Fibroblast of lung (primary cell): ENCODE measurements around the gene NSG2. TPM values are rescaled to one million over a fixed set of nuclear protein-coding genes. Genes with fewer than 3 reads are reported as not detected.
"Not testable (repeated sequence)": the region's sequence is repeated elsewhere in the genome, so short reads cannot be mapped to it uniquely, and the experiment has no call there.

Experiments used
- DNase-seq, 2 donors: peaks; one replicate each; pipeline versions ENCODE4 v3.0.0 to v3.0.0-alpha.2; 2010; ENCODE audit warnings: low read depth in 2 of 2
- H2AFZ ChIP-seq: 2 replicates; pipeline ENCODE4 v1.5.1; 2012; ENCODE audit warnings: low read length, control low read depth, inconsistent platforms
- H3K27ac ChIP-seq: 2 replicates; pipeline ENCODE4 v1.5.1; 2011; ENCODE audit warnings: low read length, control low read depth; ENCODE audit not compliant: insufficient read depth
- H3K27me3 ChIP-seq: 2 replicates; pipeline ENCODE4 v1.5.1; 2011; ENCODE audit warnings: mild to moderate bottlenecking, low read length; ENCODE audit not compliant: control insufficient read depth, insufficient read depth
- H3K36me3 ChIP-seq: 2 replicates; pipeline ENCODE4 v1.5.1; 2011; ENCODE audit warnings: low read length; ENCODE audit not compliant: control insufficient read depth, insufficient read depth
- H3K4me1 ChIP-seq: 2 replicates; pipeline ENCODE4 v1.5.1; 2011; ENCODE audit warnings: low read length; ENCODE audit not compliant: control insufficient read depth, insufficient read depth; ENCODE audit errors: extremely low read depth
- H3K4me2 ChIP-seq: 2 replicates; pipeline ENCODE4 v1.5.1; 2011; ENCODE audit warnings: low read length, control low read depth; ENCODE audit not compliant: insufficient read depth; ENCODE audit errors: extremely low read depth
- H3K4me3 ChIP-seq, 4 experiments: fragments of 200-600 bp in 1 of 4; sonication (generic) in 1 of 4; replicated peaks in 1 of 4; 2 replicates each; pipeline ENCODE4 v1.5.1; 2011 to 2016; ENCODE audit warnings: low read length in 4 of 4, low read depth in 3 of 4, mild to moderate bottlenecking in 3 of 4, control low read depth in 2 of 4, inconsistent platforms in 1 of 4, mixed read lengths in 1 of 4; ENCODE audit not compliant: insufficient read depth in 1 of 4; ENCODE audit errors: control extremely low read depth in 1 of 4
- H3K79me2 ChIP-seq: 2 replicates; pipeline ENCODE4 v1.5.1; 2012; ENCODE audit warnings: mild to moderate bottlenecking, low read length, inconsistent platforms; ENCODE audit not compliant: control insufficient read depth, insufficient read depth
- H3K9ac ChIP-seq: 2 replicates; pipeline ENCODE4 v1.5.1; 2011; ENCODE audit warnings: mild to moderate bottlenecking, low read length, control low read depth; ENCODE audit not compliant: insufficient read depth
- H3K9me3 ChIP-seq: 2 replicates; pipeline ENCODE4 v1.5.1; 2012; ENCODE audit warnings: low read depth, low read length; ENCODE audit not compliant: control insufficient read depth, insufficient read depth
- H4K20me1 ChIP-seq: 2 replicates; pipeline ENCODE4 v1.5.1; 2011; ENCODE audit warnings: low read length; ENCODE audit not compliant: control insufficient read depth, insufficient read depth; ENCODE audit errors: extremely low read depth
- CTCF ChIP-seq, 2 donors: IDR thresholded peaks in 1 of 2; conservative IDR thresholded peaks in 1 of 2; 1 replicate in 1 of 2; 2 replicates in 1 of 2; pipeline ENCODE4 v1.5.1; 2011 to 2012; ENCODE audit warnings: low read length in 2 of 2, control low read depth in 1 of 2, inconsistent platforms in 1 of 2, low read depth in 1 of 2, mild to moderate bottlenecking in 1 of 2
- EZH2 ChIP-seq: IDR thresholded peaks from 2 replicates; pipeline ENCODE4 v1.5.1; 2012; ENCODE audit warnings: low read length, control low read depth, mild to moderate bottlenecking; ENCODE audit errors: missing control alignments
- polyA plus RNA-seq, 2 donors: library from polyadenylated mRNA; depleted of rRNA in 1 of 2; stranded (reverse) in 1 of 2; unstranded in 1 of 2; fragments of >200 nt; gene quantifications; 2 replicates each; pipeline ENCODE4 v1.2.1, GENCODE V29; 2011 to 2012; ENCODE audit warnings: missing spikeins in 1 of 2
- total RNA-seq: library from RNA; depleted of rRNA; stranded (reverse); fragments of >200 nt; gene quantifications from 2 replicates; pipeline ENCODE4 v1.2.1, GENCODE V29; 2014

Gene NSG2
- total and polyA plus RNA-seq, 2 donors (not counting 1 experiment from before 2014, with no cell fraction given) = not detected

DNA sequence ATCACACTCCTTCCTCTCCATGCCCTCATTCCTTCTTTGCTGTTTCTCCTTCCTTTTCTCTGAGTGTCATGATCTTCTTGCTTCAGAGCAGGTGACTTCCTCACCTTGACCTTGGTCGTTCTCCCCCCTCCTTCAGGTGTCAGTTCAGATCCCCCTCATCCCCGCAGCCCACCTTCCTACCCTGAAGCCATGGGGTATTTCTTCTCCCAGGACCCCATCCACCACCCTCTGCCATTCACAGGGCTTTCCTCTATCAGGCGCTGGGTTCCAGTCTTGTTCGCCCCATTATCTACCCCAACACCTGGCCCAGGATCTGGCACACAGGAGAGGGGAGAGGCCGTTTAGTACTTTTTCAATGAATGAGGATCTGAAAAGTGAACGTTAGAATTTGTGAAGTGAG lies 101.0 kb downstream of the NSG2 start:
- TF ChIP-seq CTCF (conservative IDR thresholded peaks at IDR 0.05 in 1 of 2, IDR thresholded peaks at IDR 0.05 in 1 of 2; ENCODE audit: low read depth in 1 of 2, low read length in 2 of 2) (no peak), EZH2 (no peak)
- no peak for DNase-seq
- H3K27ac ChIP-seq = no peak overlapping the region
- H3K4me3 ChIP-seq = no peak overlapping the region
- H3K9ac ChIP-seq = no peak overlapping the region
- H3K4me1 ChIP-seq = no peaks in the 10 kb centered on the region
- no peaks in the 10 kb centered on the region for H3K27me3 ChIP-seq
- H2AFZ ChIP-seq = no peak overlapping the region
- no peaks in the 10 kb centered on the region for H3K79me2 ChIP-seq
- no peak overlapping the region for H3K4me2 ChIP-seq
- H3K36me3 ChIP-seq = no peaks in the 10 kb centered on the region
- H4K20me1 ChIP-seq = no peaks in the 10 kb centered on the region
- no peaks in the 10 kb centered on the region for H3K9me3 ChIP-seq

GRCh38 chr5:174147012-174147411 lies 101.5 kb downstream of the NSG2 start:
- not testable (repeated sequence) for H3K9ac ChIP-seq, H2AFZ ChIP-seq, H3K4me2 ChIP-seq, DNase-seq, H3K4me3 ChIP-seq, H3K36me3 ChIP-seq, H4K20me1 ChIP-seq, H3K9me3 ChIP-seq, H3K79me2 ChIP-seq, H3K27ac ChIP-seq, H3K4me1 ChIP-seq, H3K27me3 ChIP-seq

DNA sequence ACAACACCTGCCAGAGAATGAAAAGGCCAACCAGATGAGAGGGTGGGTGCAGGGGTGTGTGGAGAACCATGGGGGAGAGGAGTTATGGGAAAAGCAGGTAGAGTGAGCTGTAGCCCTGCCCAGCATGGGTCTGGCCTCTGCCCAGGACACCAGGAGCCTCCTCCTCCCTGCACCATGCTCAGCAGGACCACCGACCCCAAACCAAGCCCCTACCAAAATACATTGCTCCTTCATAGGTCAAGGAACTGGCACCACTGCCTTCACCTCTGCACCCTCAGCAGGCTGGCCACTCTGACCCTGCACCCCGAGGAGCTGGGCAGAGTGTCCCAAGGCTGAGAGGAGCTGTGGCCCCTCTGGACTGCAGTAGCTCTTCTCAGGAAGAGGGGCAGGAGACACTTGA lies 102.0 kb downstream of the NSG2 start:
- H3K27me3 ChIP-seq = no peaks in the 10 kb centered on the region
- H3K9ac ChIP-seq = no peak overlapping the region
- H3K79me2 ChIP-seq = no peaks in the 10 kb centered on the region
- no peak overlapping the region for H3K27ac ChIP-seq
- H3K4me1 ChIP-seq = no peaks in the 10 kb centered on the region
- TF ChIP-seq CTCF (conservative IDR thresholded peaks at IDR 0.05 in 1 of 2, IDR thresholded peaks at IDR 0.05 in 1 of 2; ENCODE audit: low read depth in 1 of 2, low read length in 2 of 2) (no peak), EZH2 (no peak)
- H4K20me1 ChIP-seq = no peaks in the 10 kb centered on the region
- DNase-seq = no peak
- no peak overlapping the region for H3K4me2 ChIP-seq
- H3K9me3 ChIP-seq = no peaks in the 10 kb centered on the region
- no peak overlapping the region for H3K4me3 ChIP-seq
- no peaks in the 10 kb centered on the region for H3K36me3 ChIP-seq
- no peak overlapping the region for H2AFZ ChIP-seq

GRCh38 chr5:174148721-174149120 lies 103.2 kb downstream of the NSG2 start:
- Histone ChIP-seq H3K27ac (no peak overlapping the region), H3K27me3 (no peaks in the 10 kb centered on the region), H3K79me2 (no peaks in the 10 kb centered on the region), H2AFZ (no peak overlapping the region), H3K9me3 (no peaks in the 10 kb centered on the region), H3K4me3 (no peak overlapping the region), H3K4me1 (no peaks in the 10 kb centered on the region), H3K9ac (no peak overlapping the region), H4K20me1 (no peaks in the 10 kb centered on the region), H3K36me3 (no peaks in the 10 kb centered on the region), H3K4me2 (no peak overlapping the region)
- TF ChIP-seq EZH2 (no peak), CTCF (conservative IDR thresholded peaks at IDR 0.05 in 1 of 2, IDR thresholded peaks at IDR 0.05 in 1 of 2; ENCODE audit: low read depth in 1 of 2, low read length in 2 of 2) (no peak)
- DNase-seq = no peak
